Heart right ventricle (tissue), 16 donors: ENCODE measurements around the gene CUL9. TPM values are rescaled to one million over a fixed set of nuclear protein-coding genes. Genes with fewer than 3 reads are reported as not detected.

Experiments used
- ATAC-seq, 8 donors: fragments of 200-7000 bp; cut with Tn5 transposase; one replicate each; pipeline ENCODE4 v1.9.1; 2020; ENCODE audit warnings: mild to moderate bottlenecking in 8 of 8, moderate library complexity in 8 of 8, moderate number of reproducible peaks in 1 of 8
- DNase-seq, 2 donors: peaks; one replicate each; pipeline ENCODE4 v3.0.0-alpha.2; 2020
- H3K27ac ChIP-seq, 10 donors: fragments of 200-600 bp; sonication (generic) in 2 of 10; one replicate each; pipeline versions ENCODE4 v1.5.0 to v1.8.0; 2020 to 2022; ENCODE audit warnings: mild to moderate bottlenecking in 3 of 10
- H3K27me3 ChIP-seq, 7 donors: fragments of 200-600 bp; one replicate each; pipeline ENCODE4 v1.8.0; 2021 to 2022; ENCODE audit warnings: mild to moderate bottlenecking in 2 of 7
- H3K36me3 ChIP-seq, 9 donors: fragments of 200-600 bp; sonication (generic) in 1 of 9; one replicate each; pipeline versions ENCODE4 v1.5.0 to v1.8.0; 2020 to 2022; ENCODE audit warnings: mild to moderate bottlenecking in 2 of 9
- H3K4me1 ChIP-seq, 9 donors: fragments of 200-600 bp; sonication (generic) in 1 of 9; one replicate each; pipeline versions ENCODE4 v1.5.0 to v1.8.0; 2020 to 2022; ENCODE audit warnings: mild to moderate bottlenecking in 4 of 9
- H3K4me3 ChIP-seq, 10 donors: fragments of 200-600 bp; sonication (generic) in 2 of 10; one replicate each; pipeline versions ENCODE4 v1.5.0 to v1.8.0; 2020 to 2022; ENCODE audit warnings: mild to moderate bottlenecking in 7 of 10, moderate library complexity in 2 of 10
- H3K9me3 ChIP-seq, 11 donors: fragments of 200-600 bp in 10 of 11; sonication (generic) in 2 of 11; one replicate each; pipeline versions ENCODE4 v1.5.0 to v1.8.0; 2013 to 2022; ENCODE audit warnings: mild to moderate bottlenecking in 2 of 11, control low read depth in 1 of 11, moderate library complexity in 1 of 11
- WGBS, 2 donors: extraction: QIAGEN DNeasy Blood & Tissue Kit; methylation state at CpG; one replicate each; pipeline ENCODE4 v1.1.7; 2013; ENCODE audit warnings: inconsistent platforms in 1 of 2; 5-methylcytosine and 5-hydroxymethylcytosine counted together
- intact Hi-C, 10 donors: fragments of 100-400 bp; cut with DNase I; formaldehyde crosslinking; loops; one replicate each; pipeline versions ENCODE4 v1.11.1 to v1.14.2; 2022
- polyA plus RNA-seq, 2 donors: library from polyadenylated mRNA; stranded (reverse); fragments of 200-250 nt; gene quantifications; one replicate each; pipeline ENCODE4 v1.2.3, GENCODE V29; 2013
- total RNA-seq, 10 donors: library from RNA; stranded (reverse); fragmentation: NEBNext Ultra II Directional in 3 of 10; extraction: Animal tissue kit (Norgen Biotek cat#: 25700) in 3 of 10; gene quantifications; one replicate each; pipeline versions ENCODE4 v1.2.1 to v1.2.4, GENCODE V29; 2021 to 2023
- TF ChIP-seq, protein P1 (sequence below), 9 donors: fragments of 200-600 bp; sonication (generic) in 2 of 9; IDR thresholded peaks; one replicate each; pipeline versions ENCODE4 v1.5.0 to v1.8.0; 2021 to 2022; ENCODE audit warnings: antibody characterized with exemption in 9 of 9, mild to moderate bottlenecking in 5 of 9, moderate library complexity in 1 of 9
- donor health status: Arrhythmogenic right ventricular cardiomyopathy.
- donor health status: ischemic (EF 13 %, LVEDD 7.1; RV severe dilation, severe dysfunction).
- donor health status: healthy with polysubstance abuse.
- donor health status: DM: no; HTN: yes; CAD: no.
- donor health status: DM: no; HTN: no; CAD: no.
- donor health status: ischemic (EF 25% LVEDD 6.9; RV normal size, moderate dysfunction).
- donor health status: ischemic (EF 25% LVEDD 5.7; RV mildly dilated, moderate dysfunction).
- donor health status: healthy.
- donor health status: DM: yes; HTN: yes; CAD: no.
- donor health status: Ischemic cardiomyopathy.
- donor health status: ischemic (EF 35%, LVEDD 5.7; RV mildly dilated, moderate dysfunction).
- donor health status: nonischemic (EF 11% LVEDD 7.7; RV severe dilation, severe dysfunction).
- donor health status: DM: yes; HTN: yes; CAD: no.
- donor health status: PGD.
- donor health status: ischemic (EF 29% LVEDD 5.4; RV normal size, mild dysfunction).
- donor health status: nonischemic (EF 23%, LVEDD 6.1; RV moderate dilation, normal function).

Gene CUL9
- total and polyA plus RNA-seq, 12 donors, result 7.8 to 32.0 (median 13.4) TPM

DNA sequence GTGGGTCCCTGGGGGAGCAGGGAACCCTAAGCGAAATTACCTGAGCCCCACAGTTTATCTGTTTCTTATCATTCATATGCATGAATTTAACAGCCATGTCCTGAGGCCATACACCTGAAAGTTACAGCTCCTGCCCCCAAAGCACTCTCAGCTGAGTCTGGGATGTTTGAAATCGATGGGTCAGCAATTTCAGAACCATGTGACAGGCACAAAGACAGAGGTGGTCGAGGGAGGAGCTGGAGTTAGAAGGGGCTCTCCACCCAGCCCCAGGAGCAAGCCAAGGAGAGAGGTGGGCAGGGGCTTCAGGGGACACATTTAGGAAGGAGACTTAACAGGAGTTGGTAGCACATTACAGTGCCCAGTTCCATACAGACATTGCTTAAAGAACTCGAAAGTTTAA lies 76.2 kb downstream of the CUL9 start:
- Histone ChIP-seq H3K9me3 (no peaks in the 10 kb centered on the region), H3K4me1 (peaks cover 0 to 9% (median 0%) of the 10 kb centered on the region in 9 donors), H3K4me3 (no peak overlapping the region), H3K27me3 (peaks cover 0 to 9% (median 3%) of the 10 kb centered on the region in 7 donors), H3K36me3 (no peaks in the 10 kb centered on the region), H3K27ac (no peak overlapping the region)
- WGBS, 2 donors, result 71 to 78% methylated on average over 4 of the region's 4 CpGs
- DNase-seq (no peak), ATAC-seq (no peak)
- TF ChIP-seq, protein P1, sequence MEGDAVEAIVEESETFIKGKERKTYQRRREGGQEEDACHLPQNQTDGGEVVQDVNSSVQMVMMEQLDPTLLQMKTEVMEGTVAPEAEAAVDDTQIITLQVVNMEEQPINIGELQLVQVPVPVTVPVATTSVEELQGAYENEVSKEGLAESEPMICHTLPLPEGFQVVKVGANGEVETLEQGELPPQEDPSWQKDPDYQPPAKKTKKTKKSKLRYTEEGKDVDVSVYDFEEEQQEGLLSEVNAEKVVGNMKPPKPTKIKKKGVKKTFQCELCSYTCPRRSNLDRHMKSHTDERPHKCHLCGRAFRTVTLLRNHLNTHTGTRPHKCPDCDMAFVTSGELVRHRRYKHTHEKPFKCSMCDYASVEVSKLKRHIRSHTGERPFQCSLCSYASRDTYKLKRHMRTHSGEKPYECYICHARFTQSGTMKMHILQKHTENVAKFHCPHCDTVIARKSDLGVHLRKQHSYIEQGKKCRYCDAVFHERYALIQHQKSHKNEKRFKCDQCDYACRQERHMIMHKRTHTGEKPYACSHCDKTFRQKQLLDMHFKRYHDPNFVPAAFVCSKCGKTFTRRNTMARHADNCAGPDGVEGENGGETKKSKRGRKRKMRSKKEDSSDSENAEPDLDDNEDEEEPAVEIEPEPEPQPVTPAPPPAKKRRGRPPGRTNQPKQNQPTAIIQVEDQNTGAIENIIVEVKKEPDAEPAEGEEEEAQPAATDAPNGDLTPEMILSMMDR (IDR thresholded peaks at IDR 0.05), result no peak
- intact Hi-C loops, result no loop called here

DNA sequence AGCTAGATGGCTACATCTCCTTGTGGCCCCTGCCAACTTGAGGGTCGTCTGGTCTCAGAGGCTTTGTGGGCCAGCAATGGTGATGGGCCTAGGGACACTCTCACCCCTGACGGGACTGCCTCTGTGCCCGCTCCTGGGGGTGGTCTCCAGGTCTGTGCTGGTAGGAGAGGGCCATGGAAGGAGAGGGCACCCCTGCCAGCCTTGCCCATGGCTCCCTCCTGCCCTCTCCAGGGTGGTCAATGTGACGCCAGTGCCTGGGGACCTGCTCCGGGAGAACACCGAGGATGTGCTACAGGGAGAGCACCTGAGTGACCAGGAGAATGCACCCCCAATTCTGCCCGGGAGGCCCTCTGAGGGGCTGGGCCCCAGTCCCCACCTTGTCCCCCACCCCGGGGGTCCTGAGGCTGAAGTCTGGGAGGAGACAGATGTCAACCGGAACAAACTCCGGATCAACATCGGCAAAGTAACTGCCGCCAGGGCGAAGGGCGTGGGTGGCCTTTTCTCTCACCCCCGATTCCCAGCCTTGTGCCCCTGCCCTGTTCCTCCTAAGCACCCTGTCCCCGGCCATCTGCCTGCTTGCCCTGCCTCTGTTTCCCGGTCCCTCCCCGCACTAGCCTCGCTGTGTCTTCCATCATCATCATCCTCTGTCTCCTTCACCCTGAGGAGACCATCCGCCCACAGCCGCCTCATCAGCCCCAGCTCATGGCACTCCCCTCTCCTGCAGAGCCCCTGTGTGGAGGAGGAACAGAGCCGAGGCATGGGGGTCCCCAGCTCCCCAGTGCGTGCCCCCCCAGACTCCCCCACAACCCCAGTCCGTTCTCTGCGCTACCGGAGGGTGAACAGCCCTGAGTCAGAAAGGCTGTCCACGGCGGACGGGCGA lies 77.1 kb downstream of the CUL9 start:
- Histone ChIP-seq H3K4me1 (peaks cover 0 to 9% (median 0%) of the 10 kb centered on the region in 9 donors), H3K27ac (no peak overlapping the region), H3K9me3 (no peaks in the 10 kb centered on the region), H3K27me3 (peaks cover 0 to 6% (median 0%) of the 10 kb centered on the region in 7 donors), H3K4me3 (no peak overlapping the region), H3K36me3 (no peaks in the 10 kb centered on the region)
- intact Hi-C loops, result no loop called here
- no peak for ATAC-seq
- 91 to 93% methylated on average over 30 of the region's 30 CpGs for WGBS, 2 donors
- TF ChIP-seq, protein P1 (IDR thresholded peaks at IDR 0.05), result no peak
- no peak for DNase-seq

DNA sequence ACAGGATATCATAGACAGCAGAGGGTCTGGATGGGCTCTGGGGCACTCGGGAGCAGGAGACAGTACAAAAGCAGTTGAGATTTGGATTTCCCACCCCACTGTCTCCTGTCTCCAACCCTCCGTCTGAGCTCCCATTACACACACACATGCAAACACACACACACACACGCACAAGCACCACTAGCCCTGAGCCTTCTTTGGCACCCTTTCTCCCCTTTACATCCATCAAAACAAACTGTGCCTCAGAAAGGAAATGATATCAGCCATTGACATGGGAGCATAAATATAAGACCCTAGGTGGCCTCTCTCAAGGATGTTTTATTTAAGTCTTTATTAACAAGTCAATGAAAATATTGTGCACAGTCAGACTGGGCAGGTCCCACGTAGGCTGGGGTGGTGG lies 78.8 kb downstream of the CUL9 start:
- TF ChIP-seq, protein P1 (IDR thresholded peaks at IDR 0.05), result no peak
- Histone ChIP-seq H3K36me3 (no peaks in the 10 kb centered on the region), H3K4me1 (peaks cover 0 to 9% (median 0%) of the 10 kb centered on the region in 9 donors), H3K27ac (no peak overlapping the region), H3K4me3 (no peak overlapping the region), H3K27me3 (peaks cover 0 to 3% (median 0%) of the 10 kb centered on the region in 7 donors), H3K9me3 (no peaks in the 10 kb centered on the region)
- intact Hi-C loops, result loop anchor here in 8 of 10 donors (5.0 to 10.0 kb wide), 9 partner anchors 67 to 254 kb away; partner anchors contain the start of genes LRRC73 (in 1 of the 8), POLR1C (in 1 of the 8) and YIPF3 (in 1 of the 8)
- WGBS, 2 donors, result 73 to 76% methylated on average over 4 of the region's 4 CpGs
- no peak for ATAC-seq
- no peak for DNase-seq

DNA sequence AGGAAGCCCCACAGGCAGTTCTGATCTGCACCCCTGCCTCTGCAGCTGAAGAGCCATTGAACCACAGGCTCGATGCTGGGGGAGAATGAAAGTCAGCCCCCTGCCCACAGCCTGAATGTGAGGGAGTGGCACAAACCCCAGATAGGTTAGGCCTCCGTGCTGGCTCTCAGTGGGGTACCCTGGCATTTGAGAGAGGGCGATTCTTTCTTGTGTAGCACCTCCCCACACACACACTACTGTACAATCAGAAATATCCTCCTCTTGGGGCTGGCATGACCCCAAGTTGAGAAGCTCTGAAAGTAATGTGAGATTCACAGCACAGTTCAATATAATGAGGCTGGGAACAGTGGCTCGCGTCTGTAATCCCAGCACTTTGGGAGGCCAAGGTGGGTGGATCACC lies 79.2 kb downstream of the CUL9 start:
- no peak for ATAC-seq
- Histone ChIP-seq H3K36me3 (no peaks in the 10 kb centered on the region), H3K27me3 (peaks cover 0 to 3% (median 0%) of the 10 kb centered on the region in 7 donors), H3K9me3 (no peaks in the 10 kb centered on the region), H3K4me3 (no peak overlapping the region), H3K27ac (no peak overlapping the region), H3K4me1 (peaks cover 0 to 9% (median 0%) of the 10 kb centered on the region in 9 donors)
- TF ChIP-seq, protein P1 (IDR thresholded peaks at IDR 0.05), result no peak
- intact Hi-C loops, result loop anchor here in 8 of 10 donors (5.0 to 10.0 kb wide), 9 partner anchors 66 to 254 kb away; partner anchors contain the start of genes LRRC73 (in 1 of the 8), POLR1C (in 1 of the 8) and YIPF3 (in 1 of the 8)
- whole genome bisulfite sequencing, 2 donors, result 72 to 81% methylated on average over 5 of the region's 5 CpGs
- no peak for DNase-seq
